GM23248 (cell line): ENCODE measurements around the gene HLCS. TPM values are rescaled to one million over a fixed set of nuclear protein-coding genes. Genes with fewer than 3 reads are reported as not detected.
A peak's percentile ranks its signal among the peaks of the same experiment; 100 is the strongest.

Experiments used
- DNase-seq: peaks from one replicate; pipeline ENCODE4 v3.0.0-alpha.2; 2015
- H2AFZ ChIP-seq: fragments of 200-600 bp; sonication (generic); 2 replicates; pipeline ENCODE4 v1.6.1; 2016; ENCODE audit warnings: antibody characterized with exemption
- H3F3A ChIP-seq: fragments of 200-600 bp; sonication (generic); 2 replicates; pipeline ENCODE4 v1.6.1; 2016; ENCODE audit warnings: mild to moderate bottlenecking, antibody characterized with exemption, mixed run types; ENCODE audit not compliant: insufficient read depth
- H3K27ac ChIP-seq: fragments of 200-600 bp; sonication (generic); 2 replicates; pipeline ENCODE4 v1.5.1; 2016; ENCODE audit warnings: mild to moderate bottlenecking
- H3K27me3 ChIP-seq: fragments of 200-600 bp; sonication (generic); replicated peaks from 2 replicates; pipeline ENCODE4 v1.6.1; 2016; ENCODE audit warnings: mild to moderate bottlenecking; ENCODE audit not compliant: insufficient read depth
- H3K36me3 ChIP-seq: fragments of 200-600 bp; sonication (generic); 2 replicates; pipeline ENCODE4 v1.6.1; 2016; ENCODE audit warnings: low read depth, mild to moderate bottlenecking
- H3K4me1 ChIP-seq: fragments of 200-600 bp; sonication (generic); 2 replicates; pipeline ENCODE4 v1.6.1; 2016; ENCODE audit warnings: mild to moderate bottlenecking; ENCODE audit not compliant: insufficient read depth
- H3K4me2 ChIP-seq: fragments of 200-600 bp; sonication (generic); one replicate; pipeline ENCODE4 v1.6.1; 2016; ENCODE audit warnings: mild to moderate bottlenecking; ENCODE audit not compliant: unreplicated experiment
- H3K4me3 ChIP-seq: fragments of 200-600 bp; sonication (generic); 2 replicates; pipeline ENCODE4 v1.5.1; 2016; ENCODE audit warnings: mild to moderate bottlenecking
- H3K79me2 ChIP-seq: fragments of 200-600 bp; sonication (generic); 2 replicates; pipeline ENCODE4 v1.6.1; 2016; ENCODE audit warnings: mild to moderate bottlenecking; ENCODE audit not compliant: insufficient read depth
- H3K9ac ChIP-seq: fragments of 200-600 bp; sonication (generic); 2 replicates; pipeline ENCODE4 v1.6.1; 2016; ENCODE audit warnings: mild to moderate bottlenecking
- H3K9me2 ChIP-seq: fragments of 200-600 bp; sonication (generic); 2 replicates; pipeline ENCODE4 v1.6.1; 2016; ENCODE audit warnings: mixed run types, mild to moderate bottlenecking, moderate library complexity; ENCODE audit not compliant: insufficient read depth
- H3K9me3 ChIP-seq: fragments of 200-600 bp; sonication (generic); one replicate; pipeline ENCODE4 v1.6.1; 2017; ENCODE audit warnings: low read depth
- H4K20me1 ChIP-seq: fragments of 200-600 bp; sonication (generic); 2 replicates; pipeline ENCODE4 v1.6.0; 2016; ENCODE audit not compliant: insufficient read depth
- EZH2 ChIP-seq: fragments of 200-600 bp; sonication (generic); IDR thresholded peaks from 2 replicates; pipeline ENCODE4 v1.6.1; 2018; ENCODE audit warnings: antibody characterized with exemption, mild to moderate bottlenecking; ENCODE audit not compliant: insufficient read depth, poor library complexity, severe bottlenecking
- EZH2phosphoT487 ChIP-seq: fragments of 200-600 bp; sonication (generic); IDR thresholded peaks from 2 replicates; pipeline ENCODE4 v1.6.1; 2018; ENCODE audit warnings: antibody characterized with exemption, moderate library complexity, mild to moderate bottlenecking, low read depth; ENCODE audit not compliant: insufficient read depth
- WGBS, 2 experiments: methylation state at CpG; one replicate each; pipeline ENCODE4 v1.1.6; 2015 to 2017; ENCODE audit warnings: low lambda C conversion rate in 2 of 2, low coverage in 1 of 2; ENCODE audit errors: missing lambda C conversion rate in 2 of 2; 5-methylcytosine and 5-hydroxymethylcytosine counted together
- in situ Hi-C: fragments of 300-500 bp; cut with MboI; formaldehyde crosslinking; loops from 2 replicates; pipeline ENCODE4 v1.15.0; 2020
- polyA plus RNA-seq: library from polyadenylated mRNA; unstranded; fragments of >200 nt; fragmentation: Nextera tagmentation; extraction: Ambion mirVana; gene quantifications from 2 replicates; pipeline ENCODE4 v1.2.1, GENCODE V29; 2016
- total RNA-seq: library from RNA; depleted of rRNA; stranded (reverse); fragments of >200 nt; shearing (Covaris generic); gene quantifications from 2 replicates; pipeline ENCODE4 v1.2.3, GENCODE V29; 2014

Gene HLCS
- total and polyA plus RNA-seq, 2 experiments from 2014 or later = 21.4 to 42.5 TPM

DNA sequence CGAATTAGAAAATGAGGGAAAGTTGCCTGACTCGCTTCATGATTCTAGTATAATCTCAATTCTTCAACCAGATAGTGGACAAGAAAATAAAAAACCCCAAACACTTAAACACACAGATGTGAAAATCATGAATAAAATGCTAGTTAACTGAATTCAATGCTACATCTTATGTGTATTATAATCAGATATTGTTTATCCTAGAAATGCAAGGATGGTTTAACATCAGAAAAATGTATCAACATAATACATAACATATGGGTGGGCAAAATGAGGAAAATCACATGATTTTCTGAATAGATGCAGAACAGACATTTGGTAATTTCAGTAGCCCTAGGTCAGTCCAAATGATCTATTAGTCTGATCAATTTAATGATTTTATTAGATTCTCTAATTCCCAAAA is 170.4 kb downstream of the HLCS start:
- 91 to 92% methylated on average over 2 of the region's 2 CpGs for WGBS, 2 experiments
- TF ChIP-seq EZH2phosphoT487 (no peak), EZH2 (no peak)
- in situ Hi-C loops = no loop called here

DNA sequence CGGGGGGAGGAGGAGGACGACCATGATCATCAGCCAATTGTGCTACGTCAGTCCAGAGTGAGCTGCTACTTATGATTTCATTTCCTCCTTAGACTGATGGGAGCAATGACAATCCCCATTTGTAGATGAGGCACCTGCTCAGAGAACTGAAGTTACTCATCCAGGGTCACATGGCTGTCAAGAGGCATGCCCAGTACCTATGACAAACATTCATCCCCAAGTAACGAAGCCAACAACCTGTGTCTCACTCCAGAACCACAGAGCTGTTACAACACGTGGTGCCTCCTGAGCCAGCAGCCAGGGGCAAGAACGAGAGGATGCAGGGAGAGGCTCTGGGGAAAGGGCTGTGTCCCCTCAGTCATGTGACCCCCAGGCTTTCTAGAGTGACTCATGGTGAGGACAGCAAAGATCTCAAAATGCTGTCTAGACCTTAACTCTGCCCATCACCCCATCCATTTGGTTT is 173.9 kb downstream of the HLCS start:
- Histone ChIP-seq H3F3A (no peaks in the 10 kb centered on the region), H3K4me1 (no peaks in the 10 kb centered on the region), H3K36me3 (no peaks in the 10 kb centered on the region), H3K4me3 (no peak overlapping the region), H3K9ac (no peak overlapping the region), H3K79me2 (no peaks in the 10 kb centered on the region), H3K4me2 (no peak overlapping the region), H3K9me3 (no peaks in the 10 kb centered on the region), H2AFZ (no peak overlapping the region), H3K27ac (no peak overlapping the region), H4K20me1 (no peaks in the 10 kb centered on the region), H3K9me2 (no peaks in the 10 kb centered on the region), H3K27me3 (no peaks in the 10 kb centered on the region)
- DNase-seq = peak; percentile 34
- 64 to 75% methylated on average over 3 to 6 of the region's 6 CpGs for WGBS, 2 experiments
- TF ChIP-seq EZH2 (no peak), EZH2phosphoT487 (no peak)
- in situ Hi-C loops = no loop called here

More for the DNA sequence above, 170.4 kb downstream of the HLCS start:
- Histone ChIP-seq H3K36me3 (no peaks in the 10 kb centered on the region), H4K20me1 (no peaks in the 10 kb centered on the region), H3K27ac (no peak overlapping the region), H3K79me2 (no peaks in the 10 kb centered on the region), H3K27me3 (no peaks in the 10 kb centered on the region), H3K9me3 (no peaks in the 10 kb centered on the region), H2AFZ (no peak overlapping the region), H3K9me2 (no peaks in the 10 kb centered on the region), H3K4me3 (no peak overlapping the region), H3K4me1 (no peaks in the 10 kb centered on the region), H3F3A (no peaks in the 10 kb centered on the region), H3K9ac (no peak overlapping the region), H3K4me2 (no peak overlapping the region)
- DNase-seq = no peak

DNA sequence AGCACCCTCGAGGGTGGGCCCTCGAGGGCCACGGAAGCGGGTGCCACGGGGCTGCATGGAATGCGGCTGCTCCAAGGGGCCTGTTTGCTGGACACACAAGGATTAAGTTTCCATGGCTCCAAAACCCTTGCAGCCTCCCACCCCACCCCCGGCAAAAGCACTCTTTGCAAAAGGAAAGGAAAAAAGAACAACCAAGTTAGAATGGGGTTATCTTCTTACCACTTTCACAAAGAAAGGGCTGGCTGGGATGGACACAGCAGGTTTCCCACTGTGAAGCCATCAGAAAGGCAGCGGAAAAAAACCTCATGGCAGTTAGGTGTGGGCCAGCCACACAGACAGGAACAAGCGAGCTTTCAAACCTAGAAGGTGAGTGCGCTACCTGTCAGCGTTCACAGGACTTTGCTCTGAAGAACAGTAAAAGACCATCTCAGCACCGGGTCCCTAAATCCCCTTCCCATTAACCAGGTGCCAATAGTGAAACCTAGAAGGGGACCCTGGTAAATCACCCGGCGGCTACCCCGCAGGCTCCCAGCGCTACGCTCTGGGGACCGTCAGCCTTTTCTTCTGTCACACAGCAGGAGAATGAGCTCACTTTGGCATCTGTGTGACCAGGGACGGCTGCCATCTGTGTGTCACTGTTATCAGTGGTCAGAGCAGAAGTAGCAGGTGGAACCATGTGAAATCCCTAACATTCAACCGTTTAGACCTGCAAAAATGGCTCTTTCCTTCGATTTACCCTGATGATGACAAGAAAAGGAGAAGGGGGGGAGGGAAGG is 174.6 kb downstream of the HLCS start:
- no peak overlapping the region for H2AFZ ChIP-seq
- no peaks in the 10 kb centered on the region for H3K27me3 ChIP-seq
- no peak overlapping the region for H3K27ac ChIP-seq
- in situ Hi-C loops = no loop called here
- H3K9me2 ChIP-seq = no peaks in the 10 kb centered on the region
- H3K9ac ChIP-seq = no peak overlapping the region
- no peaks in the 10 kb centered on the region for H3K36me3 ChIP-seq
- no peaks in the 10 kb centered on the region for H3F3A ChIP-seq
- no peaks in the 10 kb centered on the region for H3K4me1 ChIP-seq
- no peaks in the 10 kb centered on the region for H3K9me3 ChIP-seq
- TF ChIP-seq EZH2 (no peak), EZH2phosphoT487 (no peak)
- no peak overlapping the region for H3K4me3 ChIP-seq
- WGBS, 2 experiments = 82 to 86% methylated on average over 21 of the region's 21 CpGs
- H4K20me1 ChIP-seq = no peaks in the 10 kb centered on the region
- DNase-seq = no peak
- H3K79me2 ChIP-seq = no peaks in the 10 kb centered on the region
- no peak overlapping the region for H3K4me2 ChIP-seq

DNA sequence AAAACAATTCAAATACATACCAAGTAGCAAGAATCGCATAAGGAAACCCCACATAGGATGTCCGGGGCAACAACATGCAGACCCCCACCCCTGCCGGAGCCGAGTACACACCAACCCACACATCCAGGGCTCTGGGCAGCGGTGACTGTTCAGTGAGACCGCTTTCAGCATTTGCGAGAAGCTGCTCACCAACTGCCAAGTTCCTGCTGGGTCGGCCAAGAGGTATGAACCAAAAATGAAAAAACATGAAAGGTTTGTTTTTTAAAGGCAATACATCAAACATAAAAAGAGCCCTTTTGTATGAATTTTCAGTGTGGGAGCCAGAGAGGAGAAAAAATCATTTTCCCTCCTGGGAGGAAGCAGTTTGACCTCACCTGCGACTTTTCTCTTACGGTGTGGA is 175.3 kb downstream of the HLCS start:
- Histone ChIP-seq H2AFZ (no peak overlapping the region), H3K9ac (no peak overlapping the region), H3K27ac (no peak overlapping the region), H3K79me2 (no peaks in the 10 kb centered on the region), H3K4me2 (no peak overlapping the region), H4K20me1 (no peaks in the 10 kb centered on the region), H3K36me3 (no peaks in the 10 kb centered on the region), H3K9me2 (no peaks in the 10 kb centered on the region), H3K27me3 (no peaks in the 10 kb centered on the region), H3K4me3 (no peak overlapping the region), H3K9me3 (no peaks in the 10 kb centered on the region), H3K4me1 (no peaks in the 10 kb centered on the region), H3F3A (no peaks in the 10 kb centered on the region)
- 85 to 86% methylated on average over 10 of the region's 10 CpGs for WGBS, 2 experiments
- DNase-seq = no peak
- no peak for TF ChIP-seq EZH2
- no peak for TF ChIP-seq EZH2phosphoT487
- in situ Hi-C loops = no loop called here
